ENCODE measurements around the gene OR10C1. TPM values are rescaled to one million over a fixed set of nuclear protein-coding genes. Genes with fewer than 3 reads are reported as not detected.

Gene OR10C1
- total RNA-seq, 1 experiment from 2014 or later = not detected

DNA sequence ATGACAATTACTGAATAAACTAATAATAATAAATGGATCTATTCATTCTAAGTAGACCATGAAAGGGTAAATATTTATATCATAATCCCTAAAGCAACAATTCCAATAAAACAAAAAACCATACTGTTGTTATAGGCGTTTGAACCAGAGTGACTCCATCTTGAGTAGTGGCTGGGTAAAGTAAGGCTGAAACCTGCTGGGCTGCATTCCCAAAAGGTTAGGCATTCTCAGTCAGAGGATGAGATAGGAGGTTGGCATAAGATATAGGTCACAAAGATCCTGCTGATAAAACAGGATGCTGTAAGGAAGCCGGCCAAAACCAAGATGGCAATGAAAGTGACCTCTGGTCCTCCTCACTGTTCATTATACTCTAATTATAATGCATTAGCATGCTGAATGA is 26.2 kb downstream of the OR10C1 start:
- no peak overlapping the region for H4K8ac ChIP-seq (replicated peaks; ENCODE audit: insufficient read length, low read depth, low read length)
- H2BK12ac ChIP-seq (ENCODE audit: insufficient read length, low read depth, low read length) = no peak overlapping the region
- no peak overlapping the region for H3K4ac ChIP-seq (ENCODE audit: low read depth, low read length)
- H2AFZ ChIP-seq (ENCODE audit: low read length) = no peak overlapping the region
- Mint-ChIP-seq H3K27ac (no peak overlapping the region), H3K4me1 (peaks cover 3% of the 10 kb centered on the region in 2 experiments; a peak in 3 of 4 replicates), H3K9me3 (peaks cover 0 to 2% of the 10 kb centered on the region in 2 experiments; a peak in 3 of 5 replicates), H3K4me3 (no peak overlapping the region), H3K36me3 (ENCODE audit: insufficient read depth in 1 of 3, low read depth in 3 of 3) (no peaks in the 10 kb centered on the region), H3K27me3 (ENCODE audit: low read depth) (no peaks in the 10 kb centered on the region; the same call in 1 of the 2 replicates)
- no peak overlapping the region for H3K18ac ChIP-seq (ENCODE audit: insufficient read length, low read depth, low read length)
- no peak for DNase-seq
- no peaks in the 10 kb centered on the region for H3K79me2 ChIP-seq (ENCODE audit: insufficient read depth, low read length)
- no peaks in the 10 kb centered on the region for H3K27me3 ChIP-seq (ENCODE audit: insufficient read depth, low read length)
- TF ChIP-seq, protein P1, sequence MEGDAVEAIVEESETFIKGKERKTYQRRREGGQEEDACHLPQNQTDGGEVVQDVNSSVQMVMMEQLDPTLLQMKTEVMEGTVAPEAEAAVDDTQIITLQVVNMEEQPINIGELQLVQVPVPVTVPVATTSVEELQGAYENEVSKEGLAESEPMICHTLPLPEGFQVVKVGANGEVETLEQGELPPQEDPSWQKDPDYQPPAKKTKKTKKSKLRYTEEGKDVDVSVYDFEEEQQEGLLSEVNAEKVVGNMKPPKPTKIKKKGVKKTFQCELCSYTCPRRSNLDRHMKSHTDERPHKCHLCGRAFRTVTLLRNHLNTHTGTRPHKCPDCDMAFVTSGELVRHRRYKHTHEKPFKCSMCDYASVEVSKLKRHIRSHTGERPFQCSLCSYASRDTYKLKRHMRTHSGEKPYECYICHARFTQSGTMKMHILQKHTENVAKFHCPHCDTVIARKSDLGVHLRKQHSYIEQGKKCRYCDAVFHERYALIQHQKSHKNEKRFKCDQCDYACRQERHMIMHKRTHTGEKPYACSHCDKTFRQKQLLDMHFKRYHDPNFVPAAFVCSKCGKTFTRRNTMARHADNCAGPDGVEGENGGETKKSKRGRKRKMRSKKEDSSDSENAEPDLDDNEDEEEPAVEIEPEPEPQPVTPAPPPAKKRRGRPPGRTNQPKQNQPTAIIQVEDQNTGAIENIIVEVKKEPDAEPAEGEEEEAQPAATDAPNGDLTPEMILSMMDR (conservative IDR thresholded peaks at IDR 0.05) = no peak
- no peak overlapping the region for H3K27ac ChIP-seq (ENCODE audit: insufficient read length, low read depth, low read length)
- H3T11ph ChIP-seq (ENCODE audit: low read length) = no peak overlapping the region
- no peak overlapping the region for H2BK120ac ChIP-seq (ENCODE audit: low read depth, low read length, poor library complexity, severe bottlenecking)
- no peaks in the 10 kb centered on the region for H3K79me1 ChIP-seq (ENCODE audit: insufficient read depth, low read depth, low read length, poor library complexity, severe bottlenecking)
- H2AK5ac ChIP-seq (ENCODE audit: insufficient read length, low read length) = no peak overlapping the region
- H3K23ac ChIP-seq (ENCODE audit: insufficient read length, low read depth, low read length) = no peak overlapping the region
- 0 out of 2 replicates have a peak, but pooled peaks cover 4% of the 10 kb centered on the region for H3K4me1 ChIP-seq (ENCODE audit: insufficient read depth, low read length)
- no peaks in the 10 kb centered on the region for H3K23me2 ChIP-seq (ENCODE audit: insufficient read length, low read depth, low read length, poor library complexity, severe bottlenecking)
- no peak overlapping the region for H2BK5ac ChIP-seq (ENCODE audit: insufficient read length, low read length)
- H3K9ac ChIP-seq (ENCODE audit: extremely low read depth, insufficient read length, low read length) = no peak overlapping the region
- no peak overlapping the region for H4K91ac ChIP-seq (ENCODE audit: insufficient read length, low read depth, low read length)
- no CpG with 5 or more reads among the region's 2 CpGs for WGBS (ENCODE audit: extremely low coverage, insufficient read length, low lambda C conversion rate)
- H3K14ac ChIP-seq (ENCODE audit: insufficient read depth, low read length) = no peak overlapping the region
- no peak overlapping the region for H2BK15ac ChIP-seq (ENCODE audit: low read depth, low read length)
- H4K20me1 ChIP-seq (ENCODE audit: control insufficient read depth, insufficient read depth, insufficient read length) = no peaks in the 10 kb centered on the region
- no peaks in the 10 kb centered on the region for H3K9me3 ChIP-seq (ENCODE audit: control insufficient read depth, low read depth, low read length)
- H4K5ac ChIP-seq (ENCODE audit: insufficient read length, low read depth, low read length) = no peak overlapping the region
- no peak overlapping the region for H3K56ac ChIP-seq (ENCODE audit: insufficient read length, low read depth, low read length)
- H3K4me2 ChIP-seq (ENCODE audit: insufficient read depth, insufficient read length, low read length) = no peak overlapping the region
- no peak overlapping the region for H2BK20ac ChIP-seq (ENCODE audit: low read depth, low read length, poor library complexity, severe bottlenecking)
